OCI-LY1 (cell line): ENCODE results near the gene ASCL2.

Experiments used
- H2AFZ ChIP-seq: fragments of 200-600 bp; sonication (generic), shearing (Covaris generic); 2 replicates; pipeline ENCODE4 v1.6.0; 2014; ENCODE audit warnings: antibody characterized with exemption, mild to moderate bottlenecking, low read length
- H3F3A ChIP-seq: fragments of 200-600 bp; sonication (generic), shearing (Covaris generic); 2 replicates; pipeline ENCODE4 v1.6.0; 2014; ENCODE audit warnings: mild to moderate bottlenecking, antibody characterized with exemption, low read length, moderate library complexity; ENCODE audit not compliant: insufficient read depth
- H3K27ac ChIP-seq: fragments of 200-600 bp; sonication (generic); 2 replicates; pipeline ENCODE4 v1.5.1; 2014; ENCODE audit warnings: low read length, mixed run types, mild to moderate bottlenecking, low read depth; ENCODE audit not compliant: poor library complexity, severe bottlenecking
- H3K27me3 ChIP-seq: fragments of 200-600 bp; sonication (generic); 2 replicates; pipeline ENCODE4 v1.6.0; 2014; ENCODE audit warnings: antibody characterized with exemption, mild to moderate bottlenecking, low read length, moderate library complexity; ENCODE audit not compliant: insufficient read depth
- H3K36me3 ChIP-seq: fragments of 200-600 bp; sonication (generic); 2 replicates; pipeline ENCODE4 v1.6.1; 2014; ENCODE audit warnings: mild to moderate bottlenecking, antibody characterized with exemption, low read length, moderate library complexity, mixed read lengths; ENCODE audit not compliant: insufficient read depth
- H3K4me1 ChIP-seq: fragments of 200-600 bp; sonication (generic); 2 replicates; pipeline ENCODE4 v1.5.1; 2014; ENCODE audit warnings: mild to moderate bottlenecking, low read length, moderate library complexity; ENCODE audit not compliant: insufficient read depth, severe bottlenecking
- H3K4me2 ChIP-seq: fragments of 200-600 bp; sonication (generic), shearing (Covaris generic); 2 replicates; pipeline ENCODE4 v1.6.1; 2014; ENCODE audit warnings: low read length
- H3K4me3 ChIP-seq: fragments of 200-600 bp; sonication (generic); 2 replicates; pipeline ENCODE4 v1.5.1; 2014; ENCODE audit warnings: low read length, low read depth, mild to moderate bottlenecking, mixed read lengths; ENCODE audit not compliant: poor library complexity, severe bottlenecking
- H3K79me2 ChIP-seq: fragments of 200-600 bp; shearing (Covaris generic); 2 replicates; pipeline ENCODE4 v1.6.1; 2016; ENCODE audit warnings: mixed run types, low read length, mixed read lengths; ENCODE audit not compliant: insufficient read depth
- H3K9ac ChIP-seq: fragments of 200-600 bp; sonication (generic), shearing (Covaris generic); 2 replicates; pipeline ENCODE4 v1.6.1; 2014; ENCODE audit warnings: mild to moderate bottlenecking, low read length, mixed read lengths
- H3K9me2 ChIP-seq: fragments of 200-600 bp; sonication (generic), shearing (Covaris generic); 2 replicates; pipeline ENCODE4 v1.6.1; 2014; ENCODE audit warnings: low read depth, mild to moderate bottlenecking, low read length, mixed read lengths
- H3K9me3 ChIP-seq: fragments of 200-600 bp; shearing (Covaris generic); 2 replicates; pipeline ENCODE4 v1.6.1; 2014; ENCODE audit warnings: low read length, mixed read lengths
- H4K20me1 ChIP-seq: fragments of 200-600 bp; sonication (generic), shearing (Covaris generic); 2 replicates; pipeline ENCODE4 v1.6.0; 2016; ENCODE audit warnings: mild to moderate bottlenecking, low read length; ENCODE audit not compliant: insufficient read depth
- CTCF ChIP-seq: fragments of 200-600 bp; sonication (generic), shearing (Covaris generic); IDR thresholded peaks from 2 replicates; pipeline ENCODE4 v1.5.1; 2017; ENCODE audit warnings: mild to moderate bottlenecking, antibody characterized with exemption, low read length, moderate library complexity, mixed read lengths
- EZH2 ChIP-seq: fragments of 200-600 bp; sonication (generic), shearing (Covaris generic); IDR thresholded peaks from 2 replicates; pipeline ENCODE4 v1.8.0; 2017; ENCODE audit warnings: borderline replicate concordance, mixed run types, mild to moderate bottlenecking, antibody characterized with exemption, low read length, moderate library complexity, mixed read lengths

Gene ASCL2

GRCh38 chr11:2293984-2294925 lies 23.9 kb upstream of the ASCL2 start:
- Histone ChIP-seq H3K9me2 (no peaks in the 10 kb centered on the region), H3K79me2 (no peaks in the 10 kb centered on the region), H3K9me3 (no peaks in the 10 kb centered on the region), H2AFZ (no peak overlapping the region), H3K27me3 (no peaks in the 10 kb centered on the region), H3K4me1 (no peaks in the 10 kb centered on the region), H4K20me1 (no peaks in the 10 kb centered on the region), H3K9ac (no peak overlapping the region), H3K4me3 (no peak overlapping the region), H3K36me3 (no peaks in the 10 kb centered on the region), H3F3A (no peaks in the 10 kb centered on the region), H3K27ac (no peak overlapping the region), H3K4me2 (no peak overlapping the region)
- TF ChIP-seq EZH2 (no peak), CTCF (no peak)

GRCh38 chr11:2293531-2293971 lies 23.2 kb upstream of the ASCL2 start:
- H3K4me2 ChIP-seq: no peak overlapping the region
- H3K4me1 ChIP-seq: no peaks in the 10 kb centered on the region
- no peaks in the 10 kb centered on the region for H3K9me2 ChIP-seq
- no peaks in the 10 kb centered on the region for H4K20me1 ChIP-seq
- H3K9ac ChIP-seq: no peak overlapping the region
- no peaks in the 10 kb centered on the region for H3K36me3 ChIP-seq
- H3K27ac ChIP-seq: no peak overlapping the region
- H3K27me3 ChIP-seq: no peaks in the 10 kb centered on the region
- no peaks in the 10 kb centered on the region for H3K9me3 ChIP-seq
- H3F3A ChIP-seq: no peaks in the 10 kb centered on the region
- no peaks in the 10 kb centered on the region for H3K79me2 ChIP-seq
- H3K4me3 ChIP-seq: no peak overlapping the region
- no peak overlapping the region for H2AFZ ChIP-seq
- TF ChIP-seq EZH2 (no peak), CTCF (no peak)

- Histone ChIP-seq H4K20me1 (no peaks in the 10 kb centered on the region), H3K4me2 (no peak overlapping the region), H3K27me3 (no peaks in the 10 kb centered on the region), H3K27ac (no peak overlapping the region), H2AFZ (no peak overlapping the region), H3K36me3 (no peaks in the 10 kb centered on the region), H3K9me2 (no peaks in the 10 kb centered on the region), H3K9ac (no peak overlapping the region), H3F3A (no peaks in the 10 kb centered on the region), H3K4me1 (no peaks in the 10 kb centered on the region), H3K9me3 (no peaks in the 10 kb centered on the region), H3K4me3 (no peak overlapping the region), H3K79me2 (no peaks in the 10 kb centered on the region)
- TF ChIP-seq CTCF (no peak), EZH2 (no peak)
Observed at GRCh38 chr11:2290351-2290841, 20.0 kb upstream of the ASCL2 start.
